ENCODE measurements around the gene CADPS. TPM values are rescaled to one million over a fixed set of nuclear protein-coding genes. Genes with fewer than 3 reads are reported as not detected.

CADPS gene
- total and polyA plus RNA-seq, 2 experiments from 2014 or later, result 49.2 to 63.8 TPM

GRCh38 chr3:62884096-62884870 lies 9.1 kb upstream of the CADPS start:
- no peaks in the 10 kb centered on the region for H3K36me3 ChIP-seq
- H3K4me1 ChIP-seq (ENCODE audit: low read depth), result no peaks in the 10 kb centered on the region
- TF ChIP-seq CTCF (IDR thresholded peaks at IDR 0.05; ENCODE audit: low read depth, low read length), result no peak
- H3K9me3 ChIP-seq (ENCODE audit: low read depth), result no peaks in the 10 kb centered on the region
- no peaks in the 10 kb centered on the region for H3K27me3 ChIP-seq
- no peak overlapping the region for H3K27ac ChIP-seq
- DNase-seq (ENCODE audit: low read depth in 1 of 2, low spot score in 1 of 2), result no peak
- no peak overlapping the region for H3K4me3 ChIP-seq

- H3K4me3 ChIP-seq, result no peak overlapping the region
- no peaks in the 10 kb centered on the region for H3K9me3 ChIP-seq (ENCODE audit: low read depth)
- no peaks in the 10 kb centered on the region for H3K27me3 ChIP-seq
- DNase-seq (ENCODE audit: low read depth in 1 of 2, low spot score in 1 of 2), result no peak
- H3K27ac ChIP-seq, result no peak overlapping the region
- H3K4me1 ChIP-seq (ENCODE audit: low read depth), result no peaks in the 10 kb centered on the region
- H3K36me3 ChIP-seq, result no peaks in the 10 kb centered on the region
- no peak for TF ChIP-seq CTCF (IDR thresholded peaks at IDR 0.05; ENCODE audit: low read depth, low read length)
Observed at GRCh38 chr3:62882676-62883200, 7.5 kb upstream of the CADPS start.

DNA sequence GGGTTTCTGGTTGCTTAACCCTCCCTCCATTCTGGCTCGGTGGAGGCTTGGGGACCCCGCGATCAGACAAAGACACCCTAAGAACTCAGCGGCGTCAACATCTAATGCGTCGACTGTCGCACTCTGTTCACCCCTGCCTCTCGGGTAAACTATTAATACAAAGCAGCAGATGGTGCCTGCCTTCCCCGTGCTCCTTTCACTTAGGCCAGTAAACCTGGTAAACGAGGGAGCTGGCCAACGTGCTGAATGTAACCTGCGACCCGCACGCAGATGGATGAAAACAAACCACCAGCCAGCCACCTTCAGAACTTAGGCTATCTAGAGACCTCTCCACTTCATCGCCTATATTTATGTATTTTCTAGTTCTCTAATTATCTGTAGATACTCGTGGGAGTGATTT lies 848 bp upstream of the CADPS start:
- no peak for TF ChIP-seq CTCF (IDR thresholded peaks at IDR 0.05; ENCODE audit: low read depth, low read length)
- H3K9me3 ChIP-seq (ENCODE audit: low read depth), result no peaks in the 10 kb centered on the region
- peaks cover 18% of the 10 kb centered on the region for H3K4me1 ChIP-seq (ENCODE audit: low read depth)
- peak overlapping the region; percentile 92 for H3K4me3 ChIP-seq
- no peaks in the 10 kb centered on the region for H3K36me3 ChIP-seq
- no peak overlapping the region for H3K27ac ChIP-seq
- DNase-seq (ENCODE audit: low read depth in 1 of 2, low spot score in 1 of 2), result peak; percentile 56 to 94
- no peaks in the 10 kb centered on the region for H3K27me3 ChIP-seq

- DNase-seq (ENCODE audit: low read depth in 1 of 2, low spot score in 1 of 2), result no peak
- H3K36me3 ChIP-seq, result no peaks in the 10 kb centered on the region
- no peaks in the 10 kb centered on the region for H3K27me3 ChIP-seq
- H3K27ac ChIP-seq, result no peak overlapping the region
- peaks cover 23% of the 10 kb centered on the region for H3K4me1 ChIP-seq (ENCODE audit: low read depth)
- peak overlapping the region; percentile 92 for H3K4me3 ChIP-seq
- no peaks in the 10 kb centered on the region for H3K9me3 ChIP-seq (ENCODE audit: low read depth)
- TF ChIP-seq CTCF (IDR thresholded peaks at IDR 0.05; ENCODE audit: low read depth, low read length), result no peak
Observed at GRCh38 chr3:62875558-62876002, 364 bp upstream of the CADPS start.

DNA sequence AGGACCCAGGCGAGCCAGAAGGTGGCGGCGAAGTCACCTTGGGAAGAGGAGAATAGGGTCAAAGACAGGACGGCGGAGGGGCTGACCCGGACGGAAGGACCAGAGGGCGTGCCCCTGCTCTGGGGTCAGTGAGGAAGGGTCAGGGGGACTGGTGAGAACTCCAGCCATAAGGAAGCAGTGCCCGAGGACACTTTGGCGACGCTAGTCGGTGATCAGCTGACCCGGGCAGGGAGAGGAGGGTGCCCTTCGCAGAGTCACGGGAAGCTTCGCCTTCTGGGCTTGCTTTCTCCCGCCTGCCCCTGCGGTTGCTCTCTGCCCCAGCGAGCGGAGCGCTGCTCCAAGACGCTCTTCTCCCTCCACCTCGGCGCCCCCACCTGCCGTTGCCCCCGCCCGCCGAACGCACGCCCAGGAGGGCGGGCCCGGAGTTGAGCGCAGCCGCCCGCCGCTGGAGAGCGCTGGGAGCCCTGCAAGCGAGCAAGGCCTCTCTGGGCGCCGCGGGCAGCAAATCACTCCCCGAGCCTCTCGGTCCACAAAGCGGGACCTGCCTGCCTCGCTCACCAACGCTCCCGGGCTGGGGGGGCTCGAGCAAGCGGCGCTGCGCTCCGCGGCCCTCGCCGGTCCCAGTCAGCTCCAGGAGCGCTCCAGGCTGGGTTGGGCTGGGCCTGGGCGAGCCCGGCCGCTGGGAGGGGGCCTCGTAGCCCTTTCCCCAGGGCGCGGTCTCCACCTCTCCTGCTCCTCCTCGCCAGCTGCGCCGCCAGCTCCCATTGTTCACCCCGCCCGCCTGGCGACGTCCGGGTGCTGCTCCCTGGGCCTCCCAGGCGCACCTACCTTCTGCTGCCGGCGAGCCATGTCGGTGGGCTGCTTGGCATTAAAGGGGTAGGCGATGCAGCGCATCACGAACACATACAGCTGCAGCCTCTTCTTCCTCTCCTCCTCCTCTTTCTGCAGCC lies 1.2 kb downstream of the CADPS start:
- H3K4me1 ChIP-seq (ENCODE audit: low read depth), result peaks cover 29% of the 10 kb centered on the region
- peak overlapping the region; percentile 91 for H3K27ac ChIP-seq
- H3K27me3 ChIP-seq, result no peaks in the 10 kb centered on the region
- no peaks in the 10 kb centered on the region for H3K9me3 ChIP-seq (ENCODE audit: low read depth)
- H3K36me3 ChIP-seq, result no peaks in the 10 kb centered on the region
- no peak for TF ChIP-seq CTCF (IDR thresholded peaks at IDR 0.05; ENCODE audit: low read depth, low read length)
- H3K4me3 ChIP-seq, result peak overlapping the region; percentile 92
- DNase-seq (ENCODE audit: low read depth in 1 of 2, low spot score in 1 of 2), result peak in 1 of 2 donors; percentile 89
